NCI-H446 (cell line): ENCODE data around the gene ACTRT2.

ENCODE experiments used
- DNase-seq, 2 experiments: peaks; one replicate each; lab custom pipeline; 2025; lab: John Stamatoyannopoulos, UW

Gene ACTRT2

DNA sequence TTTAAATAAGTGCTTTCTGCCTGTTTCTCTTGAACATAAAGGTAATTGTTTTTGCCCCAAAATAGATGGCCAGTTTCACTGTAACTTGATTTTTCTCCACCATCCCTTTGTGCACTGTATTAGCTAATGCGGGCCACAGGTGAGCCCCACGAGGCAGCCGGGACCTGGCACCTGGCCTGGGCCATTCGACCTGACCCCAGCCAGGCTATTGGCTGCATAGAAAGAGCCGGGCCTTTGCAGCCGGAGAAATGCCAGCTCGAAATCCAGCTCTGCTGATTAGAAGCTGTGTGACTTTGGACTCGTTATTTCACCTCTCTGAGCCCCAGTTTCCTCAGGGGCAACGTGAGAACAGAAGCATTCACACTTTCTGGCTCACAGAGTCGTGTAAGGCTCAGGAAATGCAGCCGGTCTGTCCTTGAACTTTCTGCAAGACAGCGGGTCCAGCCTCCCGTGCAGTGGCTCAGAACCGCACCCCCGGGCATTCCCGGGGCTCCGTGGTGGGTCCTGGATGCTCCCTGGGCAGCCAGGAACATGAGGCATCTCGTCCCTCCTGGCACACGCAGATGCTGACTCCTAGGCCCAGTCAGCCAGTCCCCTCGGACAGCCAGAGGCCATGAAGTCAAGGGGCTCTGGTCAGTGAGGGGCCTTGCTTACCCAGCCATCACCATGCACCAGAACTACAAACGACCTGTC is 37.4 kb upstream of the ACTRT2 start:
- no peak for DNase-seq

DNA sequence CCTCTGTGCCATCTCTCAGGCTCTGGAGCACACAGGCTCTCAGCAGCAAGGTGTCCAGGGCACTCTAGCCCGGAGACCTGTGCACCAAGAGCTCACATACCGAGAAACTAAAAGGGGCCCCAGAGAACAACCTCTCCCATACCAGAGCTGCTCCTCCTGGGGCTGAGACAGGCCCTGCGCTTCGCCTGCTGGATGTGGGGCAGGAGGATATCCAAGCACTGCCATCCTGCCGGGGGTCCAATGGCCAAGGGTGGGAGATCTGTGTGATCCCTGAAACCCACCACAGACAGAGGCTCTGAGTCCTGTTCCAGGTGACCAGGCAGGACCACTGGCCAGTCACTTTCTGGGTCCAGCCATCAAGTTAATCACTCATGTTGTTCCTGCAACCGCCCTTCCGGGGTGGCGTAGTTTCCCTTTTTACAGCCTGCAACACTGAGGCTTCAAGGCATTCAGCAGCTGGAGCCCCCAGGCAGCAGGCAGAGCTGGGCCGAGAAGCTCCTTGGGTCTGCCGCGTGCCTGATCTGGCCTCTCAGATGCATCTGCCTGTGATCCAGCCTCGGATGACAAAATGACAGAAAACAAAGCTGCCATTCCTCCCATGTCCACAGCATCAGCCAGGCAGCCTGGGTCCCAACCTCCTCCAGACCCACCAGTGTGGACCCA is 36.7 kb upstream of the ACTRT2 start:
- DNase-seq, result no peak

DNA sequence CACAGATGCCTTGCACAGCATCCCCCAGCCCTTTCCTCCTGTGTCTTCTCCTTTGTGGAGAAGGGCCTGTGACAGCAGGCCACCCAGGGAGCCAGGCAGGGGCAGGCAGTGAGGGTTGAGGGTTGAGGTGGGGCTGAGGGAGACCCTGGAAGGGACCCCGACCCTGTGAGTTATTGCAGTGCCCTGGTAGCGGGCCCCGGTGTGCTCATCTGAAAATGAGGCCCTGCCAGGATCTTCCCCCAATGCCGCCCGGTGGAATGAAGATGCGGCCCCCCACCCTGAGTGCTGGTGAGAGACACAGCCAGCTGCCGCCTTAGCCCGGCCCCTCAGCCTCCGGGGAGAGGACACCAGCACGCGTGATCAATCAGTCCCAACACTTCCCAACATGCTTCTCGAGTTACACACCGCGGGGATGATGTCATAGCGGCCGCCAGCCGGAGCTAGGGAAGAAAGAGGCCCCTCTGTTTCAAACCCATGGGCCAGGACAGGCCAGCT is 36.2 kb upstream of the ACTRT2 start:
- DNase-seq, result no peak

DNA sequence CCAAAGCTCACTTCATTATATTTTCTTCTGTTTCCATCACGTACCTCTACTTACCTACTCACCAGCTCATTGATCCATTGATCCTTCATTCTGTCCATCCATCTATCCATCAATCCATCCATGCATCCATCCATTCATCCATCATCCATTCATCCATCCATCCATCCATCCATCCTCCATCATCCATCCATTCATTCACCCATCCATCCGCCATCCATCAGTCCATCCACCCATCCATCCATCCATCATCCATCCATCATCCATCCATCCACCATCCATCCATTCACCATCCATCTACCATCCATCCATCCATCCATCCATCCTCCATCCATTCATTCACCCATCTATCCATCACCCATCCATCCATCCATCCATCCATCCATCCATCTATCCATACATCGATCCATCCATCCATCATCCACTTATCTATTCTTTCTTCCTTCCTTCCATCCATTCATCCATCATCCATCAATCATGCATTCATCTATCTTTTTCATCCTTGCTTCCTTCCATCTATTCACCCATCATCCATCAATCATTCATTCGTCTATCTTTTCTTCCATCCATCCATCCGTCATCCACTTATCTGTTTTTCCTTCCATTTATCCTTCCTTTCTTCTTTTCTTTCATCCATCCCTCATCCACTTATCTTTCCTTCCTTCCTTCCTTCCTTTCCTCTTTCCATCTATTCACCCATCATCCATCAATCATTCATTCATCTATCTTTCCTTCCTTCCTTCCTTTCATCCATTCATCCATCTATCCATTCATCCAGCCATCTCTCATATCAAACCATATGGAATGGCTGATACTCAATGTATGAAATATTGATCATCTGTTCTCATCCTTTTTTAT is 35.3 kb upstream of the ACTRT2 start:
- DNase-seq, result no peak

DNA sequence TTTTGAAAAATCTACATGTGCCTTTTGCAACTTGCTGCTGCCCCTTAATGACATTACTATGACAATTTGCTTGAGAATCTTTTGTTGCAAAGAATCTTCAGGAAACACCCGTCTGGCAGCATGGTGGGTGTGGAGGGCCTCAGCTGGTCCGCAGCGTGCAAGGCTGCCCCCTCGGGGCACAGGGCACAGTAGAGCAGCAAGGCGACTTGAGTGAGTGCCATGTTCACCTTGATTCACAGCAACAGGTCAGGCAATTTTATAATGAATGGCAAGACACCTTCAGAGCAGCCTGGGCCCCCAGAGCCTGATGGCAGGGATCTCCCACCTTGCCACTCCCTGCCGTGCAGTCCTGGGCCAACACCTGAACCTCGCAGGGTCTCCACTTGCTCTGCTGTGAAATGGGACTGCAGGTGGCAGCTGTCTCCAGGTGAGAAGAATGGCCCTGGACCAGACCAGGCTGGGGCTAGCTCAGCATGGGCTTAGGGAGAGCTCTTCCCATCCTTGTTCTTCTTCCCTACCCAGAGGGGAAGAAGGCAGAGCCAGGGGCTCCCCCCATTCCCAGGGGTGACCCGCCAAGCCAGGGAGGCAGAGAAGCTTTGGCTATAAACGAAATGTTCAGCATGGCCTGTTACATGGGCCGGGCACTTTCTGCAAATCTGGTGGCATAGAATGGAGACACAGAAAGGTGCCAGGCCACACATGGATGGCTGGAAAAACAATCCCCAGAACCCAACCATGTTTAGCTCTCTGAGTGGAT is 34.5 kb upstream of the ACTRT2 start:
- no peak for DNase-seq

DNA sequence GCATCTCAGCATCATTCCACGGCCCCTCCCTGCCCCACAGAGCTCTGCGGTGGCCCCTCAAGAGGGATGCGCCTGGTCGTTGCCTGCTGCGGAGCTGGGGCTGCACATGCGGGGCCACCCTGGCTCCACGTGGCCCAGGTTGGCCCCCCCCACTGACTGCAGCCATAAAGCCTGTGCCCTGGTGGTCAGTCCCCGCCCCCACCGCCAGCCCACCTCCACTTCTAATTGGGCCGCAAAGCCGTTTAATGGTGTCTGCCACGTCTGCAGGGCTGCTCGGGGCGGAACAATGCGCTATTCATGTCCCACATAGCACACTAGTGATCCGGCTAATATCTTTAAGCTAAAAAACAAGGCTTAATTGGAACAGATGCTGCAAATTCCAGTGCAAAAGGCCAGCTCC is 33.5 kb upstream of the ACTRT2 start:
- no peak for DNase-seq

DNA sequence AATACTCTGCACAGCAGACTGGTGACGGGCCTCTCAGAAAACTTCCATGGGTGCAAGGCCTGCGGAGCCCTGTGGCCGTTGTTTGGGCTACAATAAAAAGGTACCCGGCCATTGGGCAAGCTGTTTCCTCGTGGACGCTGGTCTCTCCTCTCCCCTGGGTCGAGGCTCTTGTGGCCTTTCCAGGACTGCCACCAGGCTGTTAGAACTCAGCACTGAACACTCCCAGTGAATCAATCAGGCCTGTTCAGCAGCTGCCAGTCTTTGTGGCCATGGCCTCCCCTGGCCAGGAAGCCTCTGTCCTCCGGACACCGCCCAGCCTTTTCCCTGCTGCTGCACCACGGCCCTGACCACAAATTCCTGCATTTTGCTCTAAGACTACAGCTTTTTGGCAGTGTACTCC is 33.0 kb upstream of the ACTRT2 start:
- no peak for DNase-seq

DNA sequence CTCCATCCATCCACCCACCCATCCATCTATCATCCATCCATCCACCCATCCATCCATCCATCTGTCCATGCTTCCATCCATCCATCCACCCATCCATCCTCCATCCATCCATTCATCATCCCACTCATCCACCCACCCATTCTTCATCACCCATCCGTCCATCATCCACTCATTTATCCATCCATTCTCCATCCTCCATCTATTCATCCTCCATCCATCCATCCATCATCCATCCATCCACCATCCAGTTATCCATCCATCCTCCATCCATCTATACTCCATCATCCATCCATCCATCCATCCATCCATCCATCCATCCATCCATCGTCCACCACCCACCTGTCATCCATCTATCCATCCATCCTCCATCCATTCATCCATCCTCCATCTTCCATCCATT is 32.1 kb upstream of the ACTRT2 start:
- DNase-seq, result no peak

DNA sequence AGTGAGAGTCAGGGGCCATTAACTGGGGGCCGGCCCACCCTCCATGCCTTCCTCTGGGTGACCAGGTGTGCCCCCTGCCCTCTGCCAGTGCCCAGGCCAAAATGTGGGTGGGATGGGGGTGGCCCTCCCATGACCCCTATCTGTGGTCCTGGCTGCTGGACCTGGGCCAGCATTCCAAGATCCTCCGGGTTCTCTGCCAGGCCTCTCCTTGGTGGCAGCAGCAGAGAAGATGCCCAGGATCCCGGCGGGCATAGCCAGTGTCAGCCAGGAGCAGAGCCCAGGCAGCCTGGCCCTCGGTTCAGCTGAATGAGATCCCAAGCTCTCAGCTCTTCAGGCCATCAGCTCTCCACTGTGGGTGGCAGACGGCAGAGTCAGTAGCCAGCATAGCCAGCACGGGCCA is 31.3 kb upstream of the ACTRT2 start:
- no peak for DNase-seq

DNA sequence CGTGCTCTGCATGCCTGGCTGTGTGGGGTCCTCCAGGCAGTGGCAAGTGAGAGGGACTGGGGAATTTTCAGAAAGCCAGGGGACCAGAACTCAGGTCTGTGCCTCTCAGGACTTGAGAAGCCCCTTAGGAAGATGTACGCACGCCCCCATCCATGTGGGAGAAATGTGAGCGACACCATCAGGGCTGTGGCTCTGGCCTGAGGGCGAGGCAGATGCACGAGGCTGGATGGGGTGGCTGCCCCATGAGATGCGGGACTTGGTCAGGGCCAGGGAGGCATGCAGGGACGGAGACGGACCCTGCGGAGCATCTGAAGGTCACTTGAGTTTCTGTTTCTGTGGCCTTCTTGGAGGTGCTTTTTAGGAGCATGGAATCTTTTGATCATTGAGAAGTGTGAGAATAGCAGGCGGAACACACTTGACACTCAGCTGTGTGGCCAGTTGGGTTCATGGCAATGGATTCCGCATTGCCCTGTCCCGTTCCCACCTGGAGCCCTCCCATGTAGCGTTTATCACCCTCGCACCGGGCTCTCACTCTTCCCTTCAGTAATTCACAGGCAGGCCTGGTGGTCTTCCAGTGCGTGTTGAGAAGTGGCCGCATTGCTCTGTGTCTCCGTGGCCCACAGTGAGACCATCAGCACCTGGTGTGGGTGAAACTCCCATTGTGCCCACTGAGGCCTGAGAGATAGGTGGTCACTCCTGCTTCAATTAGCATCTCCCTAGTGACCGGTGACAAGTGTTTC is 30.7 kb upstream of the ACTRT2 start:
- no peak for DNase-seq

DNA sequence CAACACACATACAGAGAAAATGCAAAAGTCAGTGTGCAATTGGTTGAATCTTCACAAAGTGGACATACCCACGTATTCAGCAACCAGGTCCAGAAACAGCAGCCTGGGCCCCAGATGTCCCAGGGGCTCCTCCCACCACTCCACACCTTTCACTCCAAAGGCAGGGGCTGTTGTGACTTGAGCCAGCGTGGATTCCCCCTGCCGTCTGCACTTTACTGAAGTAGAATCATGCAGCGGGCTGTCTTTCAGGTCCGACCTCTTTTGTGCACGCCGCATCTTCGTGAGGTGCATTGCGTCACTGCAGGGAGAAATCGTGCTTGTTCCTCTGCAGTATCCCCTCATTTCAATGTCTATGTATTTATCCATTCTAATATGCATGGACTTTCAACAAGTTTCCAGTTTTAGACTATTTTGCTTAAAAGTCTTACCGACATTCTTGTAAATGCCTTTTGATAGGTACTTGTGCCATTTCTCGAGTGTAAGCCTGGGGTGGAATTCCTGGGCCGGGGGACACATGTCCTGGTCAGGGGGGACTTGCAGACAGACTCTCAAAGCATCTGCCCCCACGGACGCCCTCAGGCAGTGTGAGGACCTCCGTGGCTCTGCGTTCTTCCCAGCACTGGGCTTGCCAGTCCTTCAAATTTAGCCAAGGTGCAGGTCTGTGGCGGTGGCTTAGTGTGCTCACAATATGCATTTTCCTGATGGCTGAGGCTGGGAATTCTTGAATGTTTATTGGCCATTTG is 29.3 kb upstream of the ACTRT2 start:
- no peak for DNase-seq

DNA sequence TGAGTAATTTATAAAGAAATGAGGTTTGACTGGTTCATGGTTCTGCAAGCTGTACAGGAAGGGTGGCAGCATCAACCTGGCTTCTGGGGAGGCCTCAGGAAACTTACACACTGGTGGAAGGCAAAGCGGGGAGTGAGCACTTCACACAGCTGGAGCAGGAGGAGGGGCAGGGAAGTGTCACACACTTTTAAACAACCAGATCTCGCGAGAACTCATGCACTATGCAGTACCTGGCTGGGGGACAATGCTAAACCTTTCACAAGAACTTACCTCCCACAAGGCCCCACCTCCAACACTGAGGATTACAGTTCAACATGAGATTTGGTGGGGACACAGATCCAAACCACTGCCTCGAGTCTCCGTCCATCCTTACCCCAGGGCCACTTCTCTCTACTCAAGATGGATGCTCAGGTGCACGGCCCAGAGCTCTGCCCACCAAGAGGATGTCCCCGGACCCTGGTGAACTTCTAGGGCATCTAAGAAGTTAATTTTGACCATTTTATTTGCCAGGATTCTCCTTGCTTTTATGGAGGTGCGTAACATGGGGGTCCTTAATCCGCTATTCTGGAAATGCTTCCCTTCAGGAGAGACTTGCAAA is 22.7 kb upstream of the ACTRT2 start:
- DNase-seq, result no peak

DNA sequence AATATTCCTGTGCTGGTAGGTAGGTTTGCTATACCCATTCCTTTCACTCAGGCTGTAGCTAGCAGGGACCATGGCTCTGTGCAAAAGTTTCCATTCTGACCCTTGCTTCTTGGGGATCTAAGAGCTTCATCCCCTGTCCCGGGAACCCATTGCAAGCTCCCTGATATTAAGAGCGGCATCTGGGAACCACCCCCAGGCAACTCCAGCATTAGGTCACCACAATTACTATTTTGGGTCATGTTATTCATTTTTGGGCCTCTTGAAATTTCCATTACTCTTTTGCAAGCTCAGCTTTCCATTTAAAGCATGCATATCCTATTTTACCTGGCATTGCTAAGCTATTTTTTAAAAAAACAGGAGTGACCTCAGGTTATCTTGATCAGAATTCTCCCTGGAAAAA is 22.1 kb upstream of the ACTRT2 start:
- DNase-seq, result no peak

DNA sequence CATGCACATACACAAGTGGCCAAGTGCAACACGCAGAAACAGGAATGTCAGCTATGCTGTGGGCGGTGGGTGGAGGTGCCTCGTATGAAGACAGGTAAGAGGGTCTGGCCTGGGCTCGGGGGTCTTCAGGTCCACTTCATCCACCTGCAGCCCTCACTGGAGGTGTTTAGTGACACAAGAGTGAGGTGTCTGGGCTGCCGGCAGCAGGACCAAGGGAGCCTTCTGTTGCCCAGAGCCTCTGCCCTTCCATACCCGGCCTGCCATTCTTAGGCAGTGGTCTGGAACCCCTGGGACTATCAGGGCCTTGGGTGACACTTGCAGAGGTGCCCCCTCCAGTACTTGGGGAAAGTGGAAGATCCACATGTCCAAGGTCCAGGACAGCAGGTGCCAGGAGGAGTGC is 21.7 kb upstream of the ACTRT2 start:
- no peak for DNase-seq

DNA sequence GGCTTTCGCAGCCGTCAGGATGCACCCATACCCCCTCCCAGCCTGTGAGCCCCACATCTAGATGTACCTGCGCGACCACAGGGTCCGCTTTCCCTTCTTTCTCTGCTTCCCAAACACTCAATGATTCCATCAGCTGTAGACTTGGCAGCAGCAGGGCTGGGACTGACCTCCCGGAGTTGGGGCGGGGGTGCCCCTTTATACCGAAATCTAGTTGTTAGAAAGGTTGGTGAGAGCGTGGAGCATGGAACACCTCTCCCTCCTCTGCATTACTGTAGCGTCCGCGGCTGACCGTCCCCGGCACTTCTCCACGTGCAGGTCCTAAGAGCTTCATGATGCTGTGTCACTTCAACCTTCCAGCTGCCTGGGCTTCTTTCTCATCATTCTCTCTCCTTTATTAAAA is 21.1 kb upstream of the ACTRT2 start:
- DNase-seq, result no peak

DNA sequence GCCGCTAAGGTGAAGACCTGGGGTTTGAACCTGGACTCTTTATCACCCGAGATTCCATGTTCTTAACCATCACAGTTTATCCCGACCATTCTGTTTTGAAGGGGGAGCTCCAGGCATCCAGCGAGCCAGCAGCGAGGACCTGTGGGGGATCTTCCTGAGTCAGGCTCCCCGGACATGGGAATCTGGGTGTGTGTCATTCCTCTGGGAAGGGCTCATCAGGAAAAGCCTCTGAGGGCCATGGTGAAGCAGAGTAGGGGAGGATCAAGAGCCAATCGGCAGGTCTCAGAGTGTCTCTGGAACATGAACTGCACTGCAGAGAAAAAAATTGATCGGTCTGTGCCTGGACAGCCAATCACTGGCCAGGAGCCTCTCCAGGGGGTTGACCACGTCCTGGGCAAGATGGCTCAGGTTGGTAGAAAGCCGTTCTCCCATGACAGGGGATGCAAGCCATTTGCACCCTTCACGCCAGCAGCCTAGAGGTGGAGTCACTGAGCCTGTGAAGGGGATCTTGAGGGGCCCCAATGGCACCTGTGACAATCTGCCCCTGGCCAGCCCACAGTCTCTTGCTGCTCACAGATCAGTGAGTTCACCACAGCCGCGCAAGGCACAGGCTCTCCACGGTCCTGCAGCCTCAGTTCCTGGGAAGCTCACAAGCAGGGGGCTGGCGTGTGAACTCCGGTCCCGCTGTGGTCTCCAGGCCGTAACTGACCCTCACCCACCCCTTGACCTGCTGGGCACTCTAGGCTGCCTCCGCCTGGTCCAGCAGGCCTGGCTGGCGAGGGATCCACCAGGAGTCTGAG is 20.4 kb upstream of the ACTRT2 start:
- no peak for DNase-seq

DNA sequence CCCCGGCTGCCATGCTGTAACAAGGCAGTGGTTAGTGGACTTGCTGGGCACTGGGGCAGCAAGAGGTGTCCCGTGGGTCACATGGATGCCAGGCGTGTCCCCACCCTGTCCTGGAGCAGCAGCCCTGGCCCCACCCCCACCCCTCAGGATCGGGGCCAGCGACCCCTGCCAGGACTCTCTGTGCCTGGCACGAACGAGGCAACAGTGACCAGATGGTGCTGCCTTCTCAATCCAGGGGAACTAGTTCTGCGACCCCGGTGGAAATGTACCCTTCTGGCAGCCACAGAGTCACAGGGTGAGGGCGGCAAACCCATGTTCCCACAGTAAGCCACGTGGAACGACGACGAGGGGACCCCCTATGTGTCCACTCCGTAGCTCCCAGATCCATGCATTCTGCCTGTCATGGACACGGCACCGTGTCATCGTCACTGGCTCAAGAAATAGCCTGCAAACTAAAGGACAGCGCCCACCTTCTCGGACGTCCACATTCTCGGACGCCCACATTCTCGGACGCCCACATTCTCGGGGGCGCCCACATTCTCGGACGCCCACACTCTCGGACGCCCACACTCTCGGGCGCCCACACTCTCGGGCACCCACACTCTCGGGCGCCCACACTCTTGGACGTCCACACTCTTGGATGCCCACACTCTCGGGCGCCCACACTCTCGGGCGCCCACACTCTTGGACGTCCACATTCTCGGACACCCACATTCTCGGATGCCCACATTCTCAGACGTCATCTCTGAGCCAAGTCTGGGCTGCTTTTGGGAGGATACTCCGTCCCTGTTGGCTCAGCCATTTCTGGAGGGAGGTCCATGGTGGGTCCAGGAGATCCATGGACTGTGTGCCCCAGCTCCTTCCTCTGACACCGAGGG is 19.6 kb upstream of the ACTRT2 start:
- DNase-seq, result no peak

DNA sequence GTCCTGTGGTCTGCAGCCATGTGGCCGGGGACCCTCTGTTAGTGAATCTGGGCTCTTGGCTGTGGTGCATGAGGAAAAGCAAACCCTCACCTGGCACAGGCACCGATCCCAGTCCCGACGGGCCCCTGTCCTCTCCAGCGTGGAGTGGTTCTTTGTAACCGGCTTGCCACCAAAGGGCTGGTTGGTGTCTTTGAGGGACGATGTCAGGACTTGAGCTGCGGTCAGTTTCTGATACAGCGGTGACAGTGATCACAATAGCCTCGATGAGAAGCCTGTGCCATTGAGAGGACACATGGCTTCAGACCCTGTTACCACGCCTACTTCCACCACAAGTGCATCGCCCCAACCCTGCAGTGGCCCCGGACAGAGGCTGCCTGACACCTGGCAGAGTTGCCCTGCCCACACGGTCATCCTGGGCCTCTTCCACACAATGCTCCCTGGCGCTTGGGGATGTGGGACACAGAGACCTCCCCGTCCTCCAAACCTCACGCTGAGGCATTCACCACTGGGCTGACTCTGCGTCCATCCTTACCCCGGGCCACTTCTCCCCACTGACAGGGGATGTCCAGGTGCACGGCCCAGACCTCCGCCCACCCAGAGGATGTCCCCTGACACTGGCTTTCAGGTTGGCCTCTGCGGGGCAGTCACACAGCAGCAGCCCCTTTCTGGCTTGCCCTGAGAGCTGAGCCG is 18.8 kb upstream of the ACTRT2 start:
- DNase-seq, result no peak
